HL-60 (cell line): ENCODE measurements around the gene RHOF.

Experiments used
- DNase-seq, 2 experiments: peaks; one replicate each; pipeline ENCODE4 v3.0.0-alpha.2; 2010 to 2020; ENCODE audit warnings: low read depth in 1 of 2, low spot score in 1 of 2
- H3K27ac ChIP-seq: fragments of 250-450 bp; sonication (Bioruptor Pico); replicated peaks from 2 replicates; pipeline ENCODE4 v1.5.1; 2020; ENCODE audit warnings: mild to moderate bottlenecking, moderate library complexity
- H3K27me3 ChIP-seq: fragments of 250-450 bp; sonication (Bioruptor Pico); 2 replicates; pipeline ENCODE4 v1.5.1; 2021; ENCODE audit warnings: mild to moderate bottlenecking, moderate library complexity; ENCODE audit not compliant: insufficient read depth, poor library complexity, severe bottlenecking
- H3K4me3 ChIP-seq: replicated peaks from 2 replicates; pipeline ENCODE4 v1.5.1; 2011; ENCODE audit warnings: mild to moderate bottlenecking, control low read depth, low read length; ENCODE audit not compliant: insufficient read depth
- CTCF ChIP-seq: IDR thresholded peaks from one replicate; pipeline ENCODE4 v1.5.1; 2011; ENCODE audit warnings: low read length, control low read depth, inconsistent platforms; ENCODE audit not compliant: insufficient read depth
- GABPA ChIP-seq: IDR thresholded peaks from 2 replicates; pipeline ENCODE4 v1.6.1; 2012; ENCODE audit warnings: low read depth
- POLR2AphosphoS5 ChIP-seq: IDR thresholded peaks from 2 replicates; pipeline ENCODE4 v1.6.1; 2012; ENCODE audit warnings: low read depth
- REST ChIP-seq: IDR thresholded peaks from 2 replicates; pipeline ENCODE4 v1.6.1; 2012; ENCODE audit warnings: low read depth; ENCODE audit not compliant: insufficient replicate concordance
- SPI1 ChIP-seq: IDR thresholded peaks from 2 replicates; pipeline ENCODE4 v1.6.1; 2012; ENCODE audit warnings: low read depth, mild to moderate bottlenecking, borderline replicate concordance

Gene RHOF

GRCh38 chr12:121778567-121779421, 14.7 kb downstream of the RHOF start:
- Histone ChIP-seq H3K4me3 (no peak overlapping the region), H3K27ac (no peak overlapping the region), H3K27me3 (no peaks in the 10 kb centered on the region)
- no peak for TF ChIP-seq CTCF
- TF ChIP-seq POLR2AphosphoS5: peak; percentile 15
- TF ChIP-seq GABPA: no peak
- no peak for TF ChIP-seq REST
- DNase-seq: no peak

GRCh38 chr12:121776190-121777098, 17.0 kb downstream of the RHOF start:
- Histone ChIP-seq H3K4me3 (no peak overlapping the region), H3K27ac (no peak overlapping the region), H3K27me3 (no peaks in the 10 kb centered on the region)
- TF ChIP-seq POLR2AphosphoS5 (peak; percentile 48; the same call in 1 of the 2 replicates), GABPA (no peak), SPI1 (no peak), REST (no peak), CTCF (peak; percentile 69)
- DNase-seq: peak in 1 of 2 experiments; percentile 81

GRCh38 chr12:121775501-121775900, 18.0 kb downstream of the RHOF start:
- Histone ChIP-seq H3K27me3 (no peaks in the 10 kb centered on the region), H3K4me3 (no peak overlapping the region), H3K27ac (no peak overlapping the region)
- no peak for DNase-seq
- no peak for TF ChIP-seq CTCF
- TF ChIP-seq REST: no peak
